AG09309 (cell line): ENCODE data around the gene CD34.

Experiments
- DNase-seq: peaks from one replicate; pipeline ENCODE4 v3.0.0-alpha.2; 2010; ENCODE audit warnings: low read depth
- H3K4me3 ChIP-seq: 2 replicates; pipeline ENCODE4 v1.5.1; 2011; ENCODE audit warnings: mild to moderate bottlenecking, low read depth, low read length, moderate library complexity; ENCODE audit not compliant: control insufficient read depth
- CTCF ChIP-seq: IDR thresholded peaks from 2 replicates; pipeline ENCODE4 v1.5.1; 2011; ENCODE audit warnings: mild to moderate bottlenecking, low read depth, low read length, inconsistent platforms; ENCODE audit not compliant: insufficient read depth, control insufficient read depth; ENCODE audit errors: missing control alignments

Gene CD34

GRCh38 chr1:207909687-207910086, 1.2 kb downstream of the CD34 start:
- no peak overlapping the region for H3K4me3 ChIP-seq
- no peak for TF ChIP-seq CTCF
- DNase-seq, result no peak

GRCh38 chr1:207908107-207908734, 2.7 kb downstream of the CD34 start:
- DNase-seq, result no peak
- H3K4me3 ChIP-seq, result no peak overlapping the region
- no peak for TF ChIP-seq CTCF

GRCh38 chr1:207904391-207904790, 6.5 kb downstream of the CD34 start:
- DNase-seq, result no peak
- no peak overlapping the region for H3K4me3 ChIP-seq
- no peak for TF ChIP-seq CTCF

GRCh38 chr1:207903767-207904166, 7.2 kb downstream of the CD34 start:
- TF ChIP-seq CTCF, result no peak
- H3K4me3 ChIP-seq, result no peak overlapping the region
- DNase-seq, result no peak

- no peak overlapping the region for H3K4me3 ChIP-seq
- no peak for DNase-seq
- TF ChIP-seq CTCF, result no peak
Observed at GRCh38 chr1:207903053-207903452, 7.9 kb downstream of the CD34 start.

- TF ChIP-seq CTCF, result no peak
- no peak overlapping the region for H3K4me3 ChIP-seq
- no peak for DNase-seq
Observed at GRCh38 chr1:207902566-207902965, 8.4 kb downstream of the CD34 start.
